Adipose tissue (tissue), 3 donors: Measurements from ENCODE around the gene NKAIN2. TPM values are rescaled to one million over a fixed set of nuclear protein-coding genes. Genes with fewer than 3 reads are reported as not detected.

Experiments used
- H3K27ac ChIP-seq: one replicate; pipeline ENCODE4 v1.5.1; 2013; ENCODE audit warnings: low read depth, low read length
- WGBS, 3 donors: extraction: QIAGEN DNeasy Blood & Tissue Kit; methylation state at CpG; one replicate each; pipeline ENCODE4 v1.1.7; 2013; 5-methylcytosine and 5-hydroxymethylcytosine counted together
- polyA plus RNA-seq, 3 donors: library from polyadenylated mRNA; stranded (reverse); fragments of 200-250 nt; gene quantifications; one replicate each; pipeline ENCODE4 v1.2.3, GENCODE V29; 2013
- donor health status: healthy with polysubstance abuse.
- donor health status: Bipolar disorder and iron deficiency.
- donor health status: healthy.

Gene NKAIN2
- polyA plus RNA-seq, 3 donors, result 0.07 to 0.67 TPM; not detected in 1

- 74 to 87% (median 86%) methylated on average over 2 of the region's 2 CpGs for WGBS, 3 donors
- no peak overlapping the region for H3K27ac ChIP-seq
These were observed 249.7 kb downstream of the NKAIN2 start for GRCh38 chr6:124053315-124053714.

GRCh38 chr6:124054034-124054433, 250.4 kb downstream of the NKAIN2 start:
- no peak overlapping the region for H3K27ac ChIP-seq

GRCh38 chr6:124055395-124055794, 251.7 kb downstream of the NKAIN2 start:
- no peak overlapping the region for H3K27ac ChIP-seq

GRCh38 chr6:124055963-124056362, 252.3 kb downstream of the NKAIN2 start:
- WGBS, 3 donors, result 49 to 70% (median 68%) methylated on average over 1 of the region's 1 CpG
- H3K27ac ChIP-seq, result no peak overlapping the region

GRCh38 chr6:124056407-124057334, 253.0 kb downstream of the NKAIN2 start:
- 25 to 41% (median 35%) methylated on average over 3 of the region's 3 CpGs for WGBS, 3 donors
- no peak overlapping the region for H3K27ac ChIP-seq

- H3K27ac ChIP-seq, result no peak overlapping the region
- WGBS, 3 donors, result 48 to 67% (median 56%) methylated on average over 2 of the region's 2 CpGs
These were observed 253.8 kb downstream of the NKAIN2 start for GRCh38 chr6:124057461-124057860.

- WGBS, 3 donors, result 65 to 77% (median 75%) methylated on average over 3 of the region's 3 CpGs
- no peak overlapping the region for H3K27ac ChIP-seq
These were observed 260.9 kb downstream of the NKAIN2 start for GRCh38 chr6:124064317-124065113.

- H3K27ac ChIP-seq, result no peak overlapping the region
These were observed 262.6 kb downstream of the NKAIN2 start for GRCh38 chr6:124066269-124066668.

- 58 to 61% (median 61%) methylated on average over 6 of the region's 6 CpGs for WGBS, 3 donors
- no peak overlapping the region for H3K27ac ChIP-seq
These were observed 263.4 kb downstream of the NKAIN2 start for GRCh38 chr6:124066946-124067552.

- WGBS, 3 donors, result 66 to 75% (median 69%) methylated on average over 5 of the region's 5 CpGs
- no peak overlapping the region for H3K27ac ChIP-seq
These were observed 265.7 kb downstream of the NKAIN2 start for GRCh38 chr6:124069230-124069950.

GRCh38 chr6:124073021-124073420, 269.4 kb downstream of the NKAIN2 start:
- H3K27ac ChIP-seq, result no peak overlapping the region
- WGBS, 3 donors, result 50 to 71% (median 67%) methylated on average over 6 of the region's 6 CpGs

- WGBS, 3 donors, result 55 to 87% (median 81%) methylated on average over 6 of the region's 6 CpGs
- H3K27ac ChIP-seq, result no peak overlapping the region
These were observed 270.3 kb downstream of the NKAIN2 start for GRCh38 chr6:124073820-124074587.

- WGBS, 3 donors, result 84 to 94% (median 94%) methylated on average over 5 of the region's 5 CpGs
These were observed 270.9 kb downstream of the NKAIN2 start for GRCh38 chr6:124074606-124075005.

GRCh38 chr6:124076336-124077048, 272.8 kb downstream of the NKAIN2 start:
- H3K27ac ChIP-seq, result no peak overlapping the region
- 37 to 53% (median 45%) methylated on average over 5 of the region's 5 CpGs for WGBS, 3 donors

More at GRCh38 chr6:124074606-124075005, 270.9 kb downstream of the NKAIN2 start:
- no peak overlapping the region for H3K27ac ChIP-seq

- no peak overlapping the region for H3K27ac ChIP-seq
These were observed 274.5 kb downstream of the NKAIN2 start for GRCh38 chr6:124078169-124078568.

GRCh38 chr6:124080483-124080882, 276.8 kb downstream of the NKAIN2 start:
- H3K27ac ChIP-seq, result no peak overlapping the region
- 49 to 59% (median 56%) methylated on average over 1 of the region's 1 CpG for WGBS, 3 donors

- WGBS, 3 donors, result 45 to 65% (median 58%) methylated on average over 2 of the region's 2 CpGs
- H3K27ac ChIP-seq, result no peak overlapping the region
These were observed 286.8 kb downstream of the NKAIN2 start for GRCh38 chr6:124090491-124090890.
